A673 (cell line): ENCODE data around the gene NCOA7.

Experiments used
- EZH2 ChIP-seq: fragments of 200-600 bp; sonication (generic); IDR thresholded peaks from 2 replicates; pipeline ENCODE4 v1.6.1; 2017; ENCODE audit warnings: borderline replicate concordance, low read depth, mild to moderate bottlenecking, mixed read lengths, antibody characterized with exemption, low read length; ENCODE audit not compliant: poor library complexity, severe bottlenecking
- TF ChIP-seq, protein P1 (sequence below): fragments of 300-800, 200-600 bp; sonication (generic); conservative IDR thresholded peaks from 2 replicates; pipeline ENCODE4 v1.5.1; 2017; ENCODE audit warnings: low read depth, mild to moderate bottlenecking, antibody characterized with exemption, low read length, moderate library complexity, mixed read lengths

DNA sequence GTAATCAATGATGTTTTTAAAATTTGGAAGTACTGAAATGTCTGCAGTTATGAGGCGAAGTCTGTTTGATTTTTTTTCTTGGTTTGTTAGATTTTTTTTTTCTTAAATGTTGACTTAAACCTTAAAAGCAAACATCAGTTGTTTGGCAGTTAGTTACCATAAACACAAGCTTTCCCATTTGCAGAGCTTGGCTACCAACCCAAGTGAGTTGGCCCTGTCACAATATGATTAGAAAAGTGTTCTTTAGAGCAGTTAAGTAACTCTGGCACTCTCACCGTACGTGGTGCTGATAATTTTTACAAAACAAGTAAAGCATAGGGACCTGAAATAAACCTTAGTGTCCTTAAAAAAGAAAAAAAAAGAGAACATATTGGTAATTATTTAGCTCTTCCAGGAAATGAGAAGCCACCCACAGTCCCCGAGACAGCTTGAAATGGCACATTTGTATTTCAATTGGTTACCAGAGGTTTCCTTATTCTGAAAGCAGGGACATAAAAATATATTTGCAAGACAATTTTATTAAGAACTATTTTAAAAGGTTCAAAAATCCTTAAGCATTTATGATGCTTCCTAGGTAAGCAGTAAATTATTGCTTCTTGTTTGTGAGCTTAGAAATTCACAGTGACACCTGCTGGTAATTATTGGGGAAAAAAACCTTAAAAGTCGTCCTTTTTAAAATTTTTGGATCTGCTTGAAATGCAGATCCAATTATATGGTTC, 37.4 kb upstream of the NCOA7 start:
- TF ChIP-seq, protein P1, sequence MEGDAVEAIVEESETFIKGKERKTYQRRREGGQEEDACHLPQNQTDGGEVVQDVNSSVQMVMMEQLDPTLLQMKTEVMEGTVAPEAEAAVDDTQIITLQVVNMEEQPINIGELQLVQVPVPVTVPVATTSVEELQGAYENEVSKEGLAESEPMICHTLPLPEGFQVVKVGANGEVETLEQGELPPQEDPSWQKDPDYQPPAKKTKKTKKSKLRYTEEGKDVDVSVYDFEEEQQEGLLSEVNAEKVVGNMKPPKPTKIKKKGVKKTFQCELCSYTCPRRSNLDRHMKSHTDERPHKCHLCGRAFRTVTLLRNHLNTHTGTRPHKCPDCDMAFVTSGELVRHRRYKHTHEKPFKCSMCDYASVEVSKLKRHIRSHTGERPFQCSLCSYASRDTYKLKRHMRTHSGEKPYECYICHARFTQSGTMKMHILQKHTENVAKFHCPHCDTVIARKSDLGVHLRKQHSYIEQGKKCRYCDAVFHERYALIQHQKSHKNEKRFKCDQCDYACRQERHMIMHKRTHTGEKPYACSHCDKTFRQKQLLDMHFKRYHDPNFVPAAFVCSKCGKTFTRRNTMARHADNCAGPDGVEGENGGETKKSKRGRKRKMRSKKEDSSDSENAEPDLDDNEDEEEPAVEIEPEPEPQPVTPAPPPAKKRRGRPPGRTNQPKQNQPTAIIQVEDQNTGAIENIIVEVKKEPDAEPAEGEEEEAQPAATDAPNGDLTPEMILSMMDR = peak; percentile 60
- no peak for TF ChIP-seq EZH2
